ENCODE results near the gene TPST1.

DNA sequence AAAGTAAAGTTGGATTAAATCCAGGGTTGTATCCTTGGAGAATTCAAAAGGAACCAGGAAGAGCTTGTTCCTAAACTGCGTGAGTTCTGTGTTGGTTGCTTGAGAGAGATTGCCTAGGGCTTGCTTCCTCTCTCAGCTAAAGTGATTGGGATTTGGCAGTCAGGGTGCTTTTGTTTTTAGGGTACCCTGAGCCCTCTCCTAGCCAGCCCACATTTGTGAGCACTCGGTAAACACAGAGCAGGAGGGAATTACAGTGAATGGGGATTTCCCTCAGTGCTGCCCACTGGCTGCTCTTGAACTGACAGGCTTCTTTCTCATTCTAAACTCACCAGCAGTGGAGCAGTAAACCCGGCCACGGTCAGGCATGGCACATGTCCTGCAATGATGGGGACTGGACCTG, 146.9 kb downstream of the TPST1 start:
- TF ChIP-seq, protein P1, sequence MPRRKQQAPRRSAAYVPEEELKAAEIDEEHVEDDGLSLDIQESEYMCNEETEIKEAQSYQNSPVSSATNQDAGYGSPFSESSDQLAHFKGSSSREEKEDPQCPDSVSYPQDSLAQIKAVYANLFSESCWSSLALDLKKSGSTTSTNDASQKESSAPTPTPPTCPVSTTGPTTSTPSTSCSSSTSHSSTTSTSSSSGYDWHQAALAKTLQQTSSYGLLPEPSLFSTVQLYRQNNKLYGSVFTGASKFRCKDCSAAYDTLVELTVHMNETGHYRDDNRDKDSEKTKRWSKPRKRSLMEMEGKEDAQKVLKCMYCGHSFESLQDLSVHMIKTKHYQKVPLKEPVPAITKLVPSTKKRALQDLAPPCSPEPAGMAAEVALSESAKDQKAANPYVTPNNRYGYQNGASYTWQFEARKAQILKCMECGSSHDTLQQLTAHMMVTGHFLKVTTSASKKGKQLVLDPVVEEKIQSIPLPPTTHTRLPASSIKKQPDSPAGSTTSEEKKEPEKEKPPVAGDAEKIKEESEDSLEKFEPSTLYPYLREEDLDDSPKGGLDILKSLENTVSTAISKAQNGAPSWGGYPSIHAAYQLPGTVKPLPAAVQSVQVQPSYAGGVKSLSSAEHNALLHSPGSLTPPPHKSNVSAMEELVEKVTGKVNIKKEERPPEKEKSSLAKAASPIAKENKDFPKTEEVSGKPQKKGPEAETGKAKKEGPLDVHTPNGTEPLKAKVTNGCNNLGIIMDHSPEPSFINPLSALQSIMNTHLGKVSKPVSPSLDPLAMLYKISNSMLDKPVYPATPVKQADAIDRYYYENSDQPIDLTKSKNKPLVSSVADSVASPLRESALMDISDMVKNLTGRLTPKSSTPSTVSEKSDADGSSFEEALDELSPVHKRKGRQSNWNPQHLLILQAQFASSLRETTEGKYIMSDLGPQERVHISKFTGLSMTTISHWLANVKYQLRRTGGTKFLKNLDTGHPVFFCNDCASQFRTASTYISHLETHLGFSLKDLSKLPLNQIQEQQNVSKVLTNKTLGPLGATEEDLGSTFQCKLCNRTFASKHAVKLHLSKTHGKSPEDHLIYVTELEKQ (CRISPR knock-in tag; IDR thresholded peaks at IDR 0.05), result no peak
- TF ChIP-seq ID3 (CRISPR knock-in tag; IDR thresholded peaks at IDR 0.05), result no peak
- no peak for TF ChIP-seq ID3 (tag; IDR thresholded peaks at IDR 0.05)
- TF ChIP-seq POLR2AphosphoS5 (IDR thresholded peaks at IDR 0.05; ENCODE audit: control insufficient read depth, insufficient read depth, low read depth, low read length), result no peak
- TF ChIP-seq FOXA3 (CRISPR knock-in tag; conservative IDR thresholded peaks at IDR 0.05 in 1 of 2, IDR thresholded peaks at IDR 0.05 in 1 of 2), result no peak
- TF ChIP-seq ZNF175 (CRISPR knock-in tag; IDR thresholded peaks at IDR 0.05; ENCODE audit: low read depth), result no peak

Data from K562 (cell line).